Activated naive CD4-positive, alpha-beta T cell treated with anti-CD3 and anti-CD28 coated beads for 36 hours (primary cell): ENCODE data around the gene PCDH15. TPM values are rescaled to one million over a fixed set of nuclear protein-coding genes. Genes with fewer than 3 reads are reported as not detected.

Source experiments
- CTCF ChIA-PET: fragments of 350-600 bp; sonication (Branson Sonifier 250); formaldehyde crosslinking; loops from one replicate; lab custom pipeline; 2021; ENCODE audit warnings: antibody characterized with exemption; lab: Charles Lee
- DNase-seq: peaks from one replicate; pipeline ENCODE4 v3.0.0-alpha.2; 2020
- H3K27ac Mint-ChIP-seq: one replicate; pipeline ENCODE4 v1.8.0; 2021; ENCODE audit warnings: mild to moderate bottlenecking, mixed read lengths
- H3K27me3 Mint-ChIP-seq: one replicate; pipeline ENCODE4 v1.8.0; 2021; ENCODE audit warnings: low read depth, mixed read lengths
- H3K36me3 Mint-ChIP-seq: one replicate; pipeline ENCODE4 v1.8.0; 2021; ENCODE audit warnings: low read depth, mixed read lengths
- H3K4me1 Mint-ChIP-seq: one replicate; pipeline ENCODE4 v1.8.0; 2021; ENCODE audit warnings: low read depth, mixed read lengths
- H3K4me3 Mint-ChIP-seq: one replicate; pipeline ENCODE4 v1.8.0; 2021; ENCODE audit warnings: mild to moderate bottlenecking, moderate library complexity, mixed read lengths
- H3K9me3 Mint-ChIP-seq: one replicate; pipeline ENCODE4 v1.8.0; 2021; ENCODE audit warnings: mixed read lengths
- intact Hi-C: fragments of 100-400 bp; cut with micrococcal nuclease; formaldehyde crosslinking; loops from one replicate; pipeline ENCODE4 v1.15.1; 2023
- total RNA-seq, 2 experiments: library from RNA; stranded (reverse); gene quantifications; one replicate each; pipeline ENCODE4 v1.2.3, GENCODE V29; 2021

Gene PCDH15
- total RNA-seq, 2 experiments from 2014 or later, result not detected

GRCh38 chr10:54682554-54682953 lies 118.5 kb downstream of the PCDH15 start:
- Mint-ChIP-seq H3K36me3 (no peaks in the 10 kb centered on the region), H3K4me1 (no peaks in the 10 kb centered on the region), H3K27ac (no peak overlapping the region), H3K9me3 (peaks cover 7% of the 10 kb centered on the region), H3K27me3 (no peaks in the 10 kb centered on the region), H3K4me3 (no peak overlapping the region)
- no peak for DNase-seq
- intact Hi-C loops, result no loop called here
- CTCF ChIA-PET, result no interaction called here

GRCh38 chr10:54681136-54681535 lies 119.9 kb downstream of the PCDH15 start:
- Mint-ChIP-seq H3K27ac (no peak overlapping the region), H3K4me1 (no peaks in the 10 kb centered on the region), H3K4me3 (no peak overlapping the region), H3K9me3 (peaks cover 7% of the 10 kb centered on the region), H3K27me3 (no peaks in the 10 kb centered on the region), H3K36me3 (no peaks in the 10 kb centered on the region)
- intact Hi-C loops, result no loop called here
- no peak for DNase-seq
- CTCF ChIA-PET, result no interaction called here

- DNase-seq, result no peak
- intact Hi-C loops, result no loop called here
- Mint-ChIP-seq H3K9me3 (peaks cover 2% of the 10 kb centered on the region), H3K27me3 (no peaks in the 10 kb centered on the region), H3K27ac (no peak overlapping the region), H3K4me3 (no peak overlapping the region), H3K36me3 (no peaks in the 10 kb centered on the region), H3K4me1 (no peaks in the 10 kb centered on the region)
- CTCF ChIA-PET, result no interaction called here
Observed at GRCh38 chr10:54667136-54667535, 133.9 kb downstream of the PCDH15 start.

- DNase-seq, result no peak
- no peak overlapping the region for H3K27ac Mint-ChIP-seq
- no peaks in the 10 kb centered on the region for H3K4me1 Mint-ChIP-seq
- H3K36me3 Mint-ChIP-seq, result no peaks in the 10 kb centered on the region
- peaks cover 2% of the 10 kb centered on the region for H3K9me3 Mint-ChIP-seq
- CTCF ChIA-PET, result no interaction called here
- intact Hi-C loops, result no loop called here
- H3K27me3 Mint-ChIP-seq, result no peaks in the 10 kb centered on the region
- H3K4me3 Mint-ChIP-seq, result no peak overlapping the region
Observed at GRCh38 chr10:54666192-54666591, 134.8 kb downstream of the PCDH15 start.

- no peak for DNase-seq
- no peak overlapping the region for H3K27ac Mint-ChIP-seq
- no peaks in the 10 kb centered on the region for H3K27me3 Mint-ChIP-seq
- peaks cover 5% of the 10 kb centered on the region for H3K9me3 Mint-ChIP-seq
- CTCF ChIA-PET, result no interaction called here
- H3K4me3 Mint-ChIP-seq, result no peak overlapping the region
- intact Hi-C loops, result no loop called here
- H3K36me3 Mint-ChIP-seq, result no peaks in the 10 kb centered on the region
- H3K4me1 Mint-ChIP-seq, result no peaks in the 10 kb centered on the region
Observed at GRCh38 chr10:54665095-54665494, 135.9 kb downstream of the PCDH15 start.

- no peak for DNase-seq
- Mint-ChIP-seq H3K4me1 (no peaks in the 10 kb centered on the region), H3K27me3 (no peaks in the 10 kb centered on the region), H3K36me3 (no peaks in the 10 kb centered on the region), H3K27ac (no peak overlapping the region), H3K4me3 (no peak overlapping the region), H3K9me3 (peaks cover 10% of the 10 kb centered on the region)
- intact Hi-C loops, result no loop called here
- CTCF ChIA-PET, result no interaction called here
Observed at GRCh38 chr10:54660397-54660796, 140.6 kb downstream of the PCDH15 start.

GRCh38 chr10:54656643-54657042 lies 144.4 kb downstream of the PCDH15 start:
- intact Hi-C loops, result no loop called here
- CTCF ChIA-PET, result no interaction called here
- peaks cover 13% of the 10 kb centered on the region for H3K9me3 Mint-ChIP-seq
- DNase-seq, result no peak
- H3K4me1 Mint-ChIP-seq, result no peaks in the 10 kb centered on the region
- H3K36me3 Mint-ChIP-seq, result no peaks in the 10 kb centered on the region
- H3K27me3 Mint-ChIP-seq, result no peaks in the 10 kb centered on the region
- H3K27ac Mint-ChIP-seq, result no peak overlapping the region
- no peak overlapping the region for H3K4me3 Mint-ChIP-seq

DNA sequence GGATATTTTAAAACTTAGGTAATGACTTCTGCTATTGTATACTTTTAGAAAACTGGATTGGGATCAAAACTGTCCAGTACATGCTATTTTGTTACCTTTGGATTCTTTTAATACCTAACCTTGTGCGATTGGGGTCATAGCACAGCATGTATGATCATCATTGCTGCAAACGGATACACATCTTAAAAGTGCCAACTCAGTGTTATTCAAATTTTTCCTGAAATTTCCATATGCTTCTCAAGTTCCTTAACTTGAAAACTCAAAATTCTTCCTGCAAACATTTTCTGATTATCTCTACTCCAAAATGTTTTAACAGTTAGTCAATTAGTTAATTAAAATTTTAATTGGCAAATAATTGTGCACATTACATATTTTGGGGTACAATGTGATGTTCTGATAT lies 147.5 kb downstream of the PCDH15 start:
- no peak overlapping the region for H3K27ac Mint-ChIP-seq
- no peak for DNase-seq
- no peaks in the 10 kb centered on the region for H3K36me3 Mint-ChIP-seq
- H3K27me3 Mint-ChIP-seq, result no peaks in the 10 kb centered on the region
- CTCF ChIA-PET, result no interaction called here
- no peak overlapping the region for H3K4me3 Mint-ChIP-seq
- intact Hi-C loops, result no loop called here
- H3K4me1 Mint-ChIP-seq, result no peaks in the 10 kb centered on the region
- peaks cover 15% of the 10 kb centered on the region for H3K9me3 Mint-ChIP-seq

- Mint-ChIP-seq H3K36me3 (no peaks in the 10 kb centered on the region), H3K27ac (no peak overlapping the region), H3K4me1 (no peaks in the 10 kb centered on the region), H3K27me3 (no peaks in the 10 kb centered on the region), H3K4me3 (no peak overlapping the region), H3K9me3 (peaks cover 10% of the 10 kb centered on the region)
- no peak for DNase-seq
- intact Hi-C loops, result no loop called here
- CTCF ChIA-PET, result no interaction called here
Observed at GRCh38 chr10:54650547-54650946, 150.5 kb downstream of the PCDH15 start.

DNA sequence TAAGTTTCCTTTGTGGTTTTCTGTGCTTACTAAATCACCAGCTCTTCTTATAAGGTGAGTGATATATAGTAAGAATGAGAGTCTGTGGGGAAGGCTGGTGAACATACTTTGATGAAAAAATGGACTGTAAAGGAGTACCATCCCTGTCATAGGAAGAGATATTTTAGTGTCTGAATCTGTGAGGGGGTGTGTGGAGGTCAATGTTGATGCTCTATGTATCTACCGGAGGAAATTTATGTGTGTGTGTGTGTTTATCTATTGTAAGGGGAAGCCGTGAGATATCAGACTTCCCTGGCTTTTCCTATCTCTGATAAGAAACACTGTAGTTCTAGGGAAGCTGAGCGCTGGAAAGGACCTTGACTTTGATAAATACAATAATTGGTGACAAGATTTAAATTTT lies 179.0 kb downstream of the PCDH15 start:
- H3K4me3 Mint-ChIP-seq, result no peak overlapping the region
- CTCF ChIA-PET, result interaction anchor here (0.6 kb wide), 1 partner anchor 12 kb away, joined by 3 read pairs; no protein-coding TSS in a partner anchor

GRCh38 chr10:54620352-54620751 lies 180.7 kb downstream of the PCDH15 start:
- no peaks in the 10 kb centered on the region for H3K36me3 Mint-ChIP-seq
- H3K27ac Mint-ChIP-seq, result no peak overlapping the region
- H3K4me3 Mint-ChIP-seq, result no peak overlapping the region
- H3K9me3 Mint-ChIP-seq, result peaks cover 2% of the 10 kb centered on the region
- no peaks in the 10 kb centered on the region for H3K4me1 Mint-ChIP-seq
- no peak for DNase-seq
- intact Hi-C loops, result no loop called here
- H3K27me3 Mint-ChIP-seq, result no peaks in the 10 kb centered on the region
- CTCF ChIA-PET, result no interaction called here

More for the DNA sequence above, 179.0 kb downstream of the PCDH15 start:
- intact Hi-C loops, result no loop called here
- Mint-ChIP-seq H3K27ac (no peak overlapping the region), H3K27me3 (no peaks in the 10 kb centered on the region), H3K36me3 (no peaks in the 10 kb centered on the region), H3K9me3 (peaks cover 5% of the 10 kb centered on the region), H3K4me1 (no peaks in the 10 kb centered on the region)
- no peak for DNase-seq

GRCh38 chr10:54614072-54614471 lies 187.0 kb downstream of the PCDH15 start:
- Mint-ChIP-seq H3K4me3 (no peak overlapping the region), H3K27me3 (no peaks in the 10 kb centered on the region), H3K36me3 (no peaks in the 10 kb centered on the region), H3K9me3 (peaks cover 3% of the 10 kb centered on the region), H3K27ac (no peak overlapping the region), H3K4me1 (no peaks in the 10 kb centered on the region)
- CTCF ChIA-PET, result no interaction called here
- intact Hi-C loops, result no loop called here
- DNase-seq, result no peak

GRCh38 chr10:54613162-54613561 lies 187.9 kb downstream of the PCDH15 start:
- Mint-ChIP-seq H3K36me3 (no peaks in the 10 kb centered on the region), H3K9me3 (peaks cover 3% of the 10 kb centered on the region), H3K4me1 (no peaks in the 10 kb centered on the region), H3K27me3 (no peaks in the 10 kb centered on the region), H3K27ac (no peak overlapping the region), H3K4me3 (no peak overlapping the region)
- intact Hi-C loops, result no loop called here
- DNase-seq, result no peak
- CTCF ChIA-PET, result no interaction called here

DNA sequence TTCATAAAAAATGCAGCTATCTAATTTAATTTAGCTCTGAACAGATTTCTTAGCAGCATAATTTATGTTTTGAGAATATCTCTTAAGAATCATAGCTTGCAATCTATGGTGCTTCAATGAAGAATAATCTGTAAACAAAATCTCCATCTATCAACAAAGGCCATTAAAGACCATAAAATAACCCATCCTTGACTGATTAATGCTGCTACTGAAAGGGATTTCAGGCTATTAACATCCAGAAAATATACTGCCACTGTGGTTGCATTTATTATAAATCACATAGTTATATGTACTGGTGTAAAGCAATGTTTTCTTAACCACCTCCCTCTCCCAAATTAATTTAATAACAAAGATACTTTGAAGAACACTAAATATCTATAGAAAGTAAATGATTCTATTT lies 191.6 kb downstream of the PCDH15 start:
- Mint-ChIP-seq H3K36me3 (no peaks in the 10 kb centered on the region), H3K9me3 (peaks cover 5% of the 10 kb centered on the region), H3K27me3 (no peaks in the 10 kb centered on the region), H3K27ac (no peak overlapping the region), H3K4me3 (no peak overlapping the region), H3K4me1 (no peaks in the 10 kb centered on the region)
- intact Hi-C loops, result no loop called here
- DNase-seq, result no peak
- CTCF ChIA-PET, result interaction anchor here (0.7 kb wide), 1 partner anchor 13 kb away, joined by 3 read pairs; no protein-coding TSS in a partner anchor
